Fibroblast of lung (primary cell): ENCODE data around the gene PYY. TPM values are rescaled to one million over a fixed set of nuclear protein-coding genes. Genes with fewer than 3 reads are reported as not detected.

ENCODE experiments used
- DNase-seq, 2 donors: peaks; one replicate each; pipeline versions ENCODE4 v3.0.0 to v3.0.0-alpha.2; 2010; ENCODE audit warnings: low read depth in 2 of 2
- H2AFZ ChIP-seq: 2 replicates; pipeline ENCODE4 v1.5.1; 2012; ENCODE audit warnings: low read length, control low read depth, inconsistent platforms
- H3K27ac ChIP-seq: 2 replicates; pipeline ENCODE4 v1.5.1; 2011; ENCODE audit warnings: low read length, control low read depth; ENCODE audit not compliant: insufficient read depth
- H3K27me3 ChIP-seq: 2 replicates; pipeline ENCODE4 v1.5.1; 2011; ENCODE audit warnings: mild to moderate bottlenecking, low read length; ENCODE audit not compliant: control insufficient read depth, insufficient read depth
- H3K36me3 ChIP-seq: 2 replicates; pipeline ENCODE4 v1.5.1; 2011; ENCODE audit warnings: low read length; ENCODE audit not compliant: control insufficient read depth, insufficient read depth
- H3K4me1 ChIP-seq: 2 replicates; pipeline ENCODE4 v1.5.1; 2011; ENCODE audit warnings: low read length; ENCODE audit not compliant: control insufficient read depth, insufficient read depth; ENCODE audit errors: extremely low read depth
- H3K4me2 ChIP-seq: 2 replicates; pipeline ENCODE4 v1.5.1; 2011; ENCODE audit warnings: low read length, control low read depth; ENCODE audit not compliant: insufficient read depth; ENCODE audit errors: extremely low read depth
- H3K4me3 ChIP-seq, 4 experiments: fragments of 200-600 bp in 1 of 4; sonication (generic) in 1 of 4; replicated peaks in 1 of 4; 2 replicates each; pipeline ENCODE4 v1.5.1; 2011 to 2016; ENCODE audit warnings: low read length in 4 of 4, low read depth in 3 of 4, mild to moderate bottlenecking in 3 of 4, control low read depth in 2 of 4, inconsistent platforms in 1 of 4, mixed read lengths in 1 of 4; ENCODE audit not compliant: insufficient read depth in 1 of 4; ENCODE audit errors: control extremely low read depth in 1 of 4
- H3K79me2 ChIP-seq: 2 replicates; pipeline ENCODE4 v1.5.1; 2012; ENCODE audit warnings: mild to moderate bottlenecking, low read length, inconsistent platforms; ENCODE audit not compliant: control insufficient read depth, insufficient read depth
- H3K9ac ChIP-seq: 2 replicates; pipeline ENCODE4 v1.5.1; 2011; ENCODE audit warnings: mild to moderate bottlenecking, low read length, control low read depth; ENCODE audit not compliant: insufficient read depth
- H3K9me3 ChIP-seq: 2 replicates; pipeline ENCODE4 v1.5.1; 2012; ENCODE audit warnings: low read depth, low read length; ENCODE audit not compliant: control insufficient read depth, insufficient read depth
- H4K20me1 ChIP-seq: 2 replicates; pipeline ENCODE4 v1.5.1; 2011; ENCODE audit warnings: low read length; ENCODE audit not compliant: control insufficient read depth, insufficient read depth; ENCODE audit errors: extremely low read depth
- EZH2 ChIP-seq: IDR thresholded peaks from 2 replicates; pipeline ENCODE4 v1.5.1; 2012; ENCODE audit warnings: low read length, control low read depth, mild to moderate bottlenecking; ENCODE audit errors: missing control alignments
- polyA plus RNA-seq, 2 donors: library from polyadenylated mRNA; depleted of rRNA in 1 of 2; stranded (reverse) in 1 of 2; unstranded in 1 of 2; fragments of >200 nt; gene quantifications; 2 replicates each; pipeline ENCODE4 v1.2.1, GENCODE V29; 2011 to 2012; ENCODE audit warnings: missing spikeins in 1 of 2
- total RNA-seq: library from RNA; depleted of rRNA; stranded (reverse); fragments of >200 nt; gene quantifications from 2 replicates; pipeline ENCODE4 v1.2.1, GENCODE V29; 2014
- TF ChIP-seq, protein P1 (sequence below), 2 donors: IDR thresholded peaks in 1 of 2; conservative IDR thresholded peaks in 1 of 2; 1 replicate in 1 of 2; 2 replicates in 1 of 2; pipeline ENCODE4 v1.5.1; 2011 to 2012; ENCODE audit warnings: low read length in 2 of 2, control low read depth in 1 of 2, inconsistent platforms in 1 of 2, low read depth in 1 of 2, mild to moderate bottlenecking in 1 of 2

The PYY gene
- total and polyA plus RNA-seq, 2 donors (not counting 1 experiment from before 2014, with no cell fraction given) = 0.33 TPM; not detected in 1

GRCh38 chr17:43958748-43959352 is 5.1 kb upstream of the PYY start:
- Histone ChIP-seq H3K79me2 (no peaks in the 10 kb centered on the region), H4K20me1 (no peaks in the 10 kb centered on the region), H2AFZ (no peak overlapping the region), H3K4me3 (no peak overlapping the region), H3K9me3 (no peaks in the 10 kb centered on the region), H3K27me3 (peaks cover 18% of the 10 kb centered on the region), H3K27ac (no peak overlapping the region), H3K4me2 (no peak overlapping the region), H3K4me1 (no peaks in the 10 kb centered on the region), H3K36me3 (no peaks in the 10 kb centered on the region), H3K9ac (no peak overlapping the region)
- peak in 1 of 2 donors; percentile 44 for DNase-seq
- TF ChIP-seq EZH2 = no peak
- TF ChIP-seq, protein P1, sequence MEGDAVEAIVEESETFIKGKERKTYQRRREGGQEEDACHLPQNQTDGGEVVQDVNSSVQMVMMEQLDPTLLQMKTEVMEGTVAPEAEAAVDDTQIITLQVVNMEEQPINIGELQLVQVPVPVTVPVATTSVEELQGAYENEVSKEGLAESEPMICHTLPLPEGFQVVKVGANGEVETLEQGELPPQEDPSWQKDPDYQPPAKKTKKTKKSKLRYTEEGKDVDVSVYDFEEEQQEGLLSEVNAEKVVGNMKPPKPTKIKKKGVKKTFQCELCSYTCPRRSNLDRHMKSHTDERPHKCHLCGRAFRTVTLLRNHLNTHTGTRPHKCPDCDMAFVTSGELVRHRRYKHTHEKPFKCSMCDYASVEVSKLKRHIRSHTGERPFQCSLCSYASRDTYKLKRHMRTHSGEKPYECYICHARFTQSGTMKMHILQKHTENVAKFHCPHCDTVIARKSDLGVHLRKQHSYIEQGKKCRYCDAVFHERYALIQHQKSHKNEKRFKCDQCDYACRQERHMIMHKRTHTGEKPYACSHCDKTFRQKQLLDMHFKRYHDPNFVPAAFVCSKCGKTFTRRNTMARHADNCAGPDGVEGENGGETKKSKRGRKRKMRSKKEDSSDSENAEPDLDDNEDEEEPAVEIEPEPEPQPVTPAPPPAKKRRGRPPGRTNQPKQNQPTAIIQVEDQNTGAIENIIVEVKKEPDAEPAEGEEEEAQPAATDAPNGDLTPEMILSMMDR (conservative IDR thresholded peaks at IDR 0.05 in 1 of 2, IDR thresholded peaks at IDR 0.05 in 1 of 2; ENCODE audit: low read depth in 1 of 2, low read length in 2 of 2) = no peak

DNA sequence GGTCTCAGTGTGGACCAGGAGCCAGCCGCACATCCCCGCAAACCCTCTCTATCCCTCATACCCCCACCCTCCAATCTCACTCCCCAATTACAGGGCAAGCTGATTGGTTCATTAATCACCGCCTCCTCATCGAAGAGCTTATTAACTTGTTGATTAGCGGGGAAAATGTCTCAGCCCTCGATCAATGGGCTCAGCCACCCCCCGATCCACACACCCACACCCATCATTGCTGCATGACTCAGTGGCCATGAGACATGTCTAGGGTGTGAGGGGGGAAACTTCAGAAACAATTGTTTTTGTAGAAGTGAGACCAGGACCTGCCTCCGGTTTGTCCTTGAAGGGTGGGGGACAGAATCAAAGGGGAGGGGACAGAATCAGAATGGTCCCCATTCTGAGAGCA is 2.5 kb upstream of the PYY start:
- no peaks in the 10 kb centered on the region for H3K79me2 ChIP-seq
- peaks cover 35% of the 10 kb centered on the region for H3K27me3 ChIP-seq
- no peak overlapping the region for H3K9ac ChIP-seq
- no peak overlapping the region for H3K27ac ChIP-seq
- no peak overlapping the region for H3K4me3 ChIP-seq
- TF ChIP-seq, protein P1 (conservative IDR thresholded peaks at IDR 0.05 in 1 of 2, IDR thresholded peaks at IDR 0.05 in 1 of 2; ENCODE audit: low read depth in 1 of 2, low read length in 2 of 2) = no peak
- TF ChIP-seq EZH2 = no peak
- no peak for DNase-seq
- no peaks in the 10 kb centered on the region for H3K4me1 ChIP-seq
- no peak overlapping the region for H2AFZ ChIP-seq
- no peaks in the 10 kb centered on the region for H3K36me3 ChIP-seq
- H3K9me3 ChIP-seq = no peaks in the 10 kb centered on the region
- no peaks in the 10 kb centered on the region for H4K20me1 ChIP-seq
- no peak overlapping the region for H3K4me2 ChIP-seq

DNA sequence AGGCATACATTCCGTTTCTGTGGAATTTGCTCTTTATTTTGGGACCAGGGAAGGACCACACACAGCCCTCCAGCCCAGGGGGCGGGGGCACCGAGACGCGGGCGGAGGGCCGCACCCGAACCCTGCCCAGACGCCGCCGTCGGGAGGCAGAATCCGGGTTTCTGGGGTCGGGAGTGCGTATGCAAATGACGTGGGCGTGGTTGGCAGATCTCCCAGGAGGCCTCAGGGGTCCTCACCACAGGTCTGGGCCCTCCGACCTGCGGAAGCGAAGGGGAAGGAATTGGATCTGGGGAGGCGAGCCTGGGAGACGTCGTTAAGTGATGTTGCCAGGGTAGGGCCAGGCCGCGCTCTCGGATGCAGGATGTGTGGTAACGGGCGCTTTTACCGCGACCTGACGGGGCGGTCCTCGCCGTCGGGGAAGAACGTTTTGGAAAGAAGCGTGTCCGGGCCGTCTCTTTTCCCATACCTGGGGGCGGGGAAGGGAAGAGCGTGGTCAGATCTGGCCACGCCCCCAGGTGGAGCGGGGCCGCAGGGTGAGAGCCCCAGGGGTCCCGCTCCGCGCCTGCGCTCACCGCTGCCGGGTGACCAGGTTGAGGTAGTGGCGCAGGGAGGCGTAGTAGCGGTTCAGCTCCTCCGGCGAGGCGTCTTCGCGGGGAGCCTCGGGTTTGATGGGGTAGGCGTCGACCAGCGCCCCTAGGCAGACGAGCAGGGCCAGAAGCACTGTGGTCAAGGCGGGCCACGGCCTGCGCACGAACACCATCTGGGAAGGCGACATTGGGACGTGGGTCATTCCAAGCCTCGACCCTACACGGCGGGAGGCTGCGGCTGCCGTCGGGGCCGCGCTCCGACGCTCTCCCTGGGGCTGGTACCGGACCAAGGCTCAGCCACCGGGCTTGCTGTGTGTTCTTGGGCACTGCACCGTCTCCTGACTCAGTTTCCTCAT is 745 bp downstream of the PYY start:
- H3K4me1 ChIP-seq = no peaks in the 10 kb centered on the region
- DNase-seq = no peak
- peak; percentile 96 for TF ChIP-seq EZH2
- TF ChIP-seq, protein P1 (conservative IDR thresholded peaks at IDR 0.05 in 1 of 2, IDR thresholded peaks at IDR 0.05 in 1 of 2; ENCODE audit: low read depth in 1 of 2, low read length in 2 of 2) = no peak
- H3K4me3 ChIP-seq = no peak overlapping the region
- H3K36me3 ChIP-seq = no peaks in the 10 kb centered on the region
- H3K27ac ChIP-seq = no peak overlapping the region
- no peak overlapping the region for H3K9ac ChIP-seq
- H3K4me2 ChIP-seq = no peak overlapping the region
- no peaks in the 10 kb centered on the region for H3K9me3 ChIP-seq
- no peaks in the 10 kb centered on the region for H4K20me1 ChIP-seq
- no peak overlapping the region for H2AFZ ChIP-seq
- peaks cover 48% of the 10 kb centered on the region for H3K27me3 ChIP-seq
- H3K79me2 ChIP-seq = no peaks in the 10 kb centered on the region
